Glutamatergic neuron (in vitro differentiated cells): ENCODE measurements around the gene ETS1. TPM values are rescaled to one million over a fixed set of nuclear protein-coding genes. Genes with fewer than 3 reads are reported as not detected.
A peak's percentile ranks its signal among the peaks of the same experiment; 100 is the strongest.

Source experiments
- DNase-seq: peaks from one replicate; pipeline ENCODE4 v3.0.0; 2022
- H3K27ac Mint-ChIP-seq: one replicate; pipeline ENCODE4 v1.8.0; 2020; ENCODE audit warnings: mild to moderate bottlenecking, mixed read lengths, inconsistent platforms; ENCODE audit not compliant: unreplicated experiment
- H3K27me3 Mint-ChIP-seq: one replicate; pipeline ENCODE4 v1.8.0; 2020; ENCODE audit warnings: mild to moderate bottlenecking, moderate library complexity, mixed read lengths, inconsistent platforms; ENCODE audit not compliant: unreplicated experiment
- H3K36me3 Mint-ChIP-seq: one replicate; pipeline ENCODE4 v1.8.0; 2020; ENCODE audit warnings: mild to moderate bottlenecking, mixed read lengths, inconsistent platforms; ENCODE audit not compliant: unreplicated experiment
- H3K4me1 Mint-ChIP-seq: one replicate; pipeline ENCODE4 v1.8.0; 2020; ENCODE audit warnings: mild to moderate bottlenecking, low read depth, mixed read lengths, inconsistent platforms; ENCODE audit not compliant: unreplicated experiment
- H3K4me3 Mint-ChIP-seq: one replicate; pipeline ENCODE4 v1.8.0; 2020; ENCODE audit warnings: mild to moderate bottlenecking, mixed read lengths, inconsistent platforms; ENCODE audit not compliant: unreplicated experiment
- H3K9me3 Mint-ChIP-seq: one replicate; pipeline ENCODE4 v1.8.0; 2020; ENCODE audit warnings: mild to moderate bottlenecking, moderate library complexity, mixed read lengths, inconsistent platforms; ENCODE audit not compliant: unreplicated experiment
- total RNA-seq: library from RNA; stranded (reverse); fragmentation: NEBNext Ultra II Directional; extraction: Animal tissue kit (Norgen Biotek cat#: 25700); gene quantifications from one replicate; pipeline ENCODE4 v1.2.1, GENCODE V29; 2021; ENCODE audit not compliant: unreplicated experiment
- TF ChIP-seq, protein P1 (sequence below): fragments of 200-600 bp; sonication (generic); IDR thresholded peaks from one replicate; pipeline ENCODE4 v1.5.0; 2021; ENCODE audit not compliant: partially characterized antibody, unreplicated experiment

Gene ETS1
- total RNA-seq, 1 donor from 2014 or later = 1.0 TPM

DNA sequence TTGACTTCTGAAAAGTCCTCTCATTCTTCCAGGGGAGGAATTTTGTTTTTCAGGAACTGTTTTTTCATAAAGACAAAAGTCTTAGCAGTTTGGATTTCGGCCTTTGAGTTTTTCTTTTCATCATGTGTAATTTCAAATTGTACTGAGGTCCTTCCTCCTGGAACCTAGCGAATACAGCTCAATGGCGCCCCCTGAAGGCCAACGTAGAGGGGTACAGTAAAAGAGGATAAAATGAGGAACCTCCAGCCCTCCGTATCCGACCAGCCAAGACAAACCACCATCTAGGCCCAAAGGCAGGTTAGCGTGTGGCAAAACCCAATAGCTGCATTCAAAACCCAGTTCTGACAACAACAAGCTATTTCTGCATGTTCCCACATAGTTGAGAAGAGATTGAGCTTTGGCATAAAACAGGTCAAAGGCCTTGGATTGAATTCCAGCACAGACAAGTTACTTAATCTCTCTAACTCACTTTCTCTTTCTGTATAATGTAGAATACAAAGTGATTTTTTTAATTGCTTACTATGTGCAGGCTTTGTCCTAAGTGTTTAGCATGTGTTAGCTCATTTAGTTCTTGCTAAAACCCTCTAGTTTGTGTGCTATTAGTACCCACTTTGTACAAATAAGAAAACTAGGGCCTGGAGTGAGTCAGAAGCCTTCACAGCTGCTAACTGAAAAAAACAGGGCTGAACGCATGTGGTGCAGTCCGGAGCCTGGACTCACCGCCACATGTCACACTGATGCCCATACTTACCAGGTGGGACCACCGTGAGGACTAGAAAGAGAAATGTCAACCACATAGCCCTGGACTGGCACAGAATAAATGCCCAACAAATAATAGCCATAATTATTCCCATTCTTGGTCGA lies 43.2 kb upstream of the ETS1 start:
- TF ChIP-seq, protein P1, sequence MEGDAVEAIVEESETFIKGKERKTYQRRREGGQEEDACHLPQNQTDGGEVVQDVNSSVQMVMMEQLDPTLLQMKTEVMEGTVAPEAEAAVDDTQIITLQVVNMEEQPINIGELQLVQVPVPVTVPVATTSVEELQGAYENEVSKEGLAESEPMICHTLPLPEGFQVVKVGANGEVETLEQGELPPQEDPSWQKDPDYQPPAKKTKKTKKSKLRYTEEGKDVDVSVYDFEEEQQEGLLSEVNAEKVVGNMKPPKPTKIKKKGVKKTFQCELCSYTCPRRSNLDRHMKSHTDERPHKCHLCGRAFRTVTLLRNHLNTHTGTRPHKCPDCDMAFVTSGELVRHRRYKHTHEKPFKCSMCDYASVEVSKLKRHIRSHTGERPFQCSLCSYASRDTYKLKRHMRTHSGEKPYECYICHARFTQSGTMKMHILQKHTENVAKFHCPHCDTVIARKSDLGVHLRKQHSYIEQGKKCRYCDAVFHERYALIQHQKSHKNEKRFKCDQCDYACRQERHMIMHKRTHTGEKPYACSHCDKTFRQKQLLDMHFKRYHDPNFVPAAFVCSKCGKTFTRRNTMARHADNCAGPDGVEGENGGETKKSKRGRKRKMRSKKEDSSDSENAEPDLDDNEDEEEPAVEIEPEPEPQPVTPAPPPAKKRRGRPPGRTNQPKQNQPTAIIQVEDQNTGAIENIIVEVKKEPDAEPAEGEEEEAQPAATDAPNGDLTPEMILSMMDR = peak; percentile 91
- DNase-seq = peak; percentile 87
- H3K4me3 Mint-ChIP-seq = no peak overlapping the region
- H3K4me1 Mint-ChIP-seq = no peaks in the 10 kb centered on the region
- H3K9me3 Mint-ChIP-seq = no peaks in the 10 kb centered on the region
- no peak overlapping the region for H3K27ac Mint-ChIP-seq
- H3K36me3 Mint-ChIP-seq = no peaks in the 10 kb centered on the region
- peaks cover 2% of the 10 kb centered on the region for H3K27me3 Mint-ChIP-seq

DNA sequence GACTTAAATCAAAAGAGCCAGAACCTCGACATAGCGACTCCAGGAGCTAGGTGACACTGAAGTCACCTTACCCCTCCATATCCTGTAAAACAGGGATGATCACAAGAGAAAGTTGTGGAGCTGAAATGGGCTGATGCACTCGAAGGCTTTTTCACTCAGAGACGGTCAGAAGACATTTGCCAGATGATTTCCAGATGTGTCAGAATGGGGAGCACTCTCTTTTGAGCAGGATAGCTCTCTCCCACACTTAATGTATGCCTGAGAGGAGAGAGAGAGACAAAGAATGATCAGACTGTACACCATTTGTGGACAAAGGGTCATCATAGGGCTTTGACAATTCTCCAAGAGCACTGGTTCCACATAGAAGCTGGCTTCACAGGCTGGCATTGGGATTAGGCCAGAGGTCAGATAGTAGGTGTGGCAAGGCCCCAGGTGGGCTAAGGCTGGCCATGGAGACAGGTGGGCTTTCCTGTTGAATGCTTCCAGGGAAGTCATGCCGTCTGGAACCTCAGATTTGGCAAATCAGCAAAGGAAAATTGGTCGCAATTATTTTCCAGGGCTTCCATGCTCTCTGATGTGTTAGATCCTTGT lies 42.3 kb upstream of the ETS1 start:
- no peak overlapping the region for H3K27ac Mint-ChIP-seq
- no peaks in the 10 kb centered on the region for H3K4me1 Mint-ChIP-seq
- H3K36me3 Mint-ChIP-seq = no peaks in the 10 kb centered on the region
- H3K27me3 Mint-ChIP-seq = peaks cover 4% of the 10 kb centered on the region
- H3K9me3 Mint-ChIP-seq = no peaks in the 10 kb centered on the region
- DNase-seq = no peak
- H3K4me3 Mint-ChIP-seq = no peak overlapping the region
- TF ChIP-seq, protein P1 = no peak

- Mint-ChIP-seq H3K9me3 (no peaks in the 10 kb centered on the region), H3K4me1 (no peaks in the 10 kb centered on the region), H3K27ac (no peak overlapping the region), H3K36me3 (no peaks in the 10 kb centered on the region), H3K27me3 (peaks cover 4% of the 10 kb centered on the region), H3K4me3 (no peak overlapping the region)
- TF ChIP-seq, protein P1 = no peak
- no peak for DNase-seq
These were observed 41.3 kb upstream of the ETS1 start for GRCh38 chr11:128628686-128629085.

DNA sequence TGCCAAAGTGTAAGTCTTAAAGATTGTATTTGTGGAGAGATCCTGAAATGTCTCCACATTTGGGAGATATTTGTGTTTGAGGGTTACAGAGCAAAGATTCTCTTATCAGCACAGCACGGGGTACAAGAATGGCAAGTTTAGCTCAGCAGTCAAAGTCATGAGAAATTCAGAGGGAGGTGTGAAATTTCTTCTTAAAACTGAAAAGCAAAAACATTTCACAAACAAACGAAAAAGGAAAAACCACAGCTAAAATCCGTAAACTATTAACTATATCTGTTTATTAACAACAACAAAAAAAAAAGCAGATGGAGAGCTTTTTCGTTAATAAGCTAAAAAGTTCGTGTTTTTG lies 40.9 kb upstream of the ETS1 start:
- no peak for DNase-seq
- Mint-ChIP-seq H3K9me3 (no peaks in the 10 kb centered on the region), H3K4me1 (no peaks in the 10 kb centered on the region), H3K4me3 (no peak overlapping the region), H3K27ac (no peak overlapping the region), H3K27me3 (peaks cover 4% of the 10 kb centered on the region), H3K36me3 (no peaks in the 10 kb centered on the region)
- TF ChIP-seq, protein P1 = no peak
